GM08714 (cell line): ENCODE measurements around the gene MPO.

Source experiments
- H3K4me3 ChIP-seq: fragments of 200-500 bp; sonication (Bioruptor generic); 2 replicates; pipeline ENCODE4 v1.5.1; 2014; ENCODE audit warnings: mild to moderate bottlenecking, low read length, inconsistent platforms
- ZNF274 ChIP-seq: IDR thresholded peaks from 2 replicates; pipeline ENCODE4 v1.6.1; 2012; ENCODE audit warnings: mild to moderate bottlenecking, low read depth, low read length

Gene MPO

DNA sequence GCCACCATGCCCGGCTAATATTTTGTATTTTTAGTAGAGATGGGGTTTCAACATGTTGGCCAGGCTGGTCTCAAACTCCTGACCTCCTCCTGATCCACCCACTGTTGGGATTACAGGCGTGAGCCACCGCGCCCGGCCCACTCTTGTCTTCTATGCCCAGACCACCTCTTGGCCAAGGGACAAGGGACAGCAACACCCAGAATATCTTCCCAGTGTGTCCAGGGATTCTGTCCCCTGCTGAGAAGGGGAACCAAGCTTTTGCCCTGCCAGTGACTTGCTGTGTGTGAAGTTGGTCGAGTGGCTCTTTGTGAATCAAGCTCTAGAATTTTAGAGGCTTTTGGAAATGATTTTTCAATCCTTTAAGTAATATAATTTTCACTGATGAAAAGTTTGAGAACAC lies 1.7 kb upstream of the MPO start:
- no peak for TF ChIP-seq ZNF274
- H3K4me3 ChIP-seq: no peak overlapping the region

- TF ChIP-seq ZNF274: no peak
- no peak overlapping the region for H3K4me3 ChIP-seq
Observed at GRCh38 chr17:58281511-58282011, 826 bp upstream of the MPO start.

- TF ChIP-seq ZNF274: no peak
- no peak overlapping the region for H3K4me3 ChIP-seq
Observed at GRCh38 chr17:58279736-58280479, 827 bp downstream of the MPO start.

GRCh38 chr17:58279016-58279711 lies 1.6 kb downstream of the MPO start:
- no peak overlapping the region for H3K4me3 ChIP-seq
- no peak for TF ChIP-seq ZNF274

GRCh38 chr17:58278661-58279015 lies 2.1 kb downstream of the MPO start:
- TF ChIP-seq ZNF274: no peak
- H3K4me3 ChIP-seq: no peak overlapping the region

DNA sequence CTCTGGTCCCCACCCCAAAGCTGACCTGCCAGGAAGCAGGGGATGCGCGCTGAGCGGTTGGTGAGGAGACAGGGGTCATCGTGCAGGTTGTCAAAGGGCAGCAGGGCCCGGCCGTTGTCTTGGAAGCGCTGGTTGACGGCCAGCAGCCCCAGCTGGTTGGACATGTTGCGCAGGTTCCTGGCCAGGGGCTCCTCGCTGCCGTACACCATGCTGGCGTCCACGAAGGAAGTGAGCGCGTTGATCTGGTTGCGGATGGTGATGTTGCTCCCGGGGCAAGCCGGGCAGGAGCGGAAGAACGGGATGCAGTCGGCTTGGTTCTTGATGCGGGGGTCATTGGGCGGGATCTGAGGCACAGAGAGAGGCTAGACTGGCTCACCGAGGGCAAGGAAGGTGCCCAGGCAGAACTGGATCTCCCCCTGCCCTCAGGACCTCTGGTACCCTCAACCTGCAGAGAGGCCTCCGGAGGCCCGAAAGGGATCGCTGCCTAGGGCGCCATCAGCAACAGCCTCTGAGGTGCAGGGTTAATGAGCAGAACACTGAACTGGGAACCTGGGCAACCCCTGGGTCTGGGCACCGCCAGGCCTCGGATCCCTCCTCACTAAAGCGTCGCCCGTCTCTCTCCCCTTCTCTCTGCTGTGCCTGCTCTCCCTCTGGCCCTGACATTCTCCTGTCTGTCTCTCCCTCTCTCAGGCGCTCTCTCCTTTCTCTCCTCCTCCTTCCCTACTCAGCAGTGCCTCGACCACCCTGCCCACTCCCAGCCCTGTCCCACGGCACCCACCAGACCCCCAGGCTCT lies 2.7 kb downstream of the MPO start:
- no peak for TF ChIP-seq ZNF274
- H3K4me3 ChIP-seq: no peak overlapping the region

DNA sequence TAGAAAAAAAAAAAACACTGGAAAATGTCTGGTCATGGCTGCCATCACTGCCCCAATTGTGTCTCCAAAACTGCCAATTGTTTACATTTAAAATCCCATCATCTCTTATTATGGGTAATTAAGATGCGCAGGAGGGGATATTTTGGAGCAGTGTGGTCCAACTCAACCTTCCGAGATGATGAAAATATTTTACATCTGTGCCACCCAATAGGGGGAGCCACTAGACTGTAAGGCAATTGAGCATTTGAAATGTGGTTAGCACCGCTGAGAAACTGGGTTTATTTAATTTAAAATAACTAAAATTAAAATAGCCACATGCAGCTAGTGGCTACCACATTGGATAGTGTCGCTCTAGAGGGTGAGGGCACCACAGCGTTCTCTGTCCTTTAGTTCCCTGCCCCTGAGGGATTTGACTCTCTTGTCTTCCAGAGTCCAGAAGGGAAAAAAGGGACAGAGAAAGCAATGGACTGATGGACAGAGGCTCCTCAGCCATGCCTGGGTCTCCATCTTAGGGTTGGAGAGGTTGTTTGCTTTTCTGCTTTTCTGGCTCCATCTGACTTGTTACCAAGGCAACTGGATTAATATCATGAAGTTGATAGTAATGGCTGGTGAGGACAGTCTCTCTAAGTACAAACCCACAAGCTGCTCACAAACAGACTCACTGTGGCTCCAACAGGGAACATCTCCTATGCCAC lies 3.5 kb downstream of the MPO start:
- TF ChIP-seq ZNF274: no peak
- H3K4me3 ChIP-seq: no peak overlapping the region

- H3K4me3 ChIP-seq: no peak overlapping the region
- TF ChIP-seq ZNF274: no peak
Observed at GRCh38 chr17:58276423-58276822, 4.3 kb downstream of the MPO start.

GRCh38 chr17:58275417-58275816 lies 5.3 kb downstream of the MPO start:
- TF ChIP-seq ZNF274: no peak
- H3K4me3 ChIP-seq: no peak overlapping the region

GRCh38 chr17:58273453-58274104 lies 7.2 kb downstream of the MPO start:
- no peak overlapping the region for H3K4me3 ChIP-seq

GRCh38 chr17:58272367-58273280 lies 8.1 kb downstream of the MPO start:
- no peak for TF ChIP-seq ZNF274
- no peak overlapping the region for H3K4me3 ChIP-seq

More at GRCh38 chr17:58273453-58274104, 7.2 kb downstream of the MPO start:
- TF ChIP-seq ZNF274: no peak

DNA sequence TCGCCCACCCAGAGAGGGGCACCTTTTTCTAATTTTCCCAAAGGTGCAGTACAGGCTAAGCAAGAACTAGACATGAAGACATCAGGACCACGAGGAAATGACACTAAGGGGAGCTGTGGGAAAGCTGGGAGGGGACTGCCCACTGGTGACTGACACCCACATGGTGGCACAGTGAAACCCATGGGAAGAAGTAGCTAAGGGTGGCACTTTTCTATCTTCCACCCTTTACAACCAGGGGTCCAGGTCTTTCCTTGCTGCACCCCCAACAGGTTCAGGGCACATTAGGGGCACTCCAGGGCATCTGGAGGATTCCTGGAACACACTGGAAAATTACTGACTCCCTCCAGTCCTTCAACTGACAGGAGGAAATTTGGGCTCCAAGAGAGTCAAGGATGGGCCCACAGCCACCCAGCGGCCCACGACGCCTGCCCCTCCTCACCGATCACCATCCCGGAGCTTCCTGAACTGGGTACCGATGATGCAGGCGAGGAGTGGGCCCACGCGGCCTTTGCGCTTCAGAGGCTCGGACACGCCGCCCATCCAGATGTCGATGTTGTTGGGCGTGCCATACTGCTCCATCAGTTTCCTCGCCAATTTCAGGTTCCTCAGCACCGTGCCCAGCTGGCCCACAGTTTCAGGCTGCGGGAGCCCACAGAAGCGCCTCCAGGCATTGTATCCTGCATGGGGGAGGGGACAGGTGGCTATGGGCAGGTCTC lies 9.4 kb downstream of the MPO start:
- no peak overlapping the region for H3K4me3 ChIP-seq
- no peak for TF ChIP-seq ZNF274
